Measurements from ENCODE around the gene PTPRM.

DNA sequence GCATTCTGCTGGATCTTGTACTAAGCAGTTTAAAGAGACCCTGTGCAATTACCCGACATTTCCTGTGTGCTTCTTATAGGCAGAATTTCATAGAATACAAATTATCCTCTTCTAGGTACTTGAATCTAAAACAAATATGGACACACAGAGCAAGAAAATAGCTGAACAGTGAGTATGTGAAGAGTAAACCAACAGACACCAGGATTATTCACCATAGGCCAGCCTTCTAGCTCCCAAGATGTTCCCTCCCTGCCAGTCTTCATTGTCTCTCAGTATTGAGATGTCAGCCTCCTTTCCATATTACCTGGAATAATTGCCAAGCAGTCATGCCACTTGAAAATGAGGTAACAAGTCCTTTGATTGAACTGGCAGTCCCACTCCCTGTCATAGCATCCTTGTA lies 187.1 kb downstream of the PTPRM start:
- TF ChIP-seq ATF1 (CRISPR knock-in tag; IDR thresholded peaks at IDR 0.05): no peak
- TF ChIP-seq, protein P1, sequence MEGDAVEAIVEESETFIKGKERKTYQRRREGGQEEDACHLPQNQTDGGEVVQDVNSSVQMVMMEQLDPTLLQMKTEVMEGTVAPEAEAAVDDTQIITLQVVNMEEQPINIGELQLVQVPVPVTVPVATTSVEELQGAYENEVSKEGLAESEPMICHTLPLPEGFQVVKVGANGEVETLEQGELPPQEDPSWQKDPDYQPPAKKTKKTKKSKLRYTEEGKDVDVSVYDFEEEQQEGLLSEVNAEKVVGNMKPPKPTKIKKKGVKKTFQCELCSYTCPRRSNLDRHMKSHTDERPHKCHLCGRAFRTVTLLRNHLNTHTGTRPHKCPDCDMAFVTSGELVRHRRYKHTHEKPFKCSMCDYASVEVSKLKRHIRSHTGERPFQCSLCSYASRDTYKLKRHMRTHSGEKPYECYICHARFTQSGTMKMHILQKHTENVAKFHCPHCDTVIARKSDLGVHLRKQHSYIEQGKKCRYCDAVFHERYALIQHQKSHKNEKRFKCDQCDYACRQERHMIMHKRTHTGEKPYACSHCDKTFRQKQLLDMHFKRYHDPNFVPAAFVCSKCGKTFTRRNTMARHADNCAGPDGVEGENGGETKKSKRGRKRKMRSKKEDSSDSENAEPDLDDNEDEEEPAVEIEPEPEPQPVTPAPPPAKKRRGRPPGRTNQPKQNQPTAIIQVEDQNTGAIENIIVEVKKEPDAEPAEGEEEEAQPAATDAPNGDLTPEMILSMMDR (IDR thresholded peaks at IDR 0.05): no peak
- no peak for TF ChIP-seq NR1H2 (CRISPR knock-in tag; IDR thresholded peaks at IDR 0.05)
- TF ChIP-seq, protein P2, sequence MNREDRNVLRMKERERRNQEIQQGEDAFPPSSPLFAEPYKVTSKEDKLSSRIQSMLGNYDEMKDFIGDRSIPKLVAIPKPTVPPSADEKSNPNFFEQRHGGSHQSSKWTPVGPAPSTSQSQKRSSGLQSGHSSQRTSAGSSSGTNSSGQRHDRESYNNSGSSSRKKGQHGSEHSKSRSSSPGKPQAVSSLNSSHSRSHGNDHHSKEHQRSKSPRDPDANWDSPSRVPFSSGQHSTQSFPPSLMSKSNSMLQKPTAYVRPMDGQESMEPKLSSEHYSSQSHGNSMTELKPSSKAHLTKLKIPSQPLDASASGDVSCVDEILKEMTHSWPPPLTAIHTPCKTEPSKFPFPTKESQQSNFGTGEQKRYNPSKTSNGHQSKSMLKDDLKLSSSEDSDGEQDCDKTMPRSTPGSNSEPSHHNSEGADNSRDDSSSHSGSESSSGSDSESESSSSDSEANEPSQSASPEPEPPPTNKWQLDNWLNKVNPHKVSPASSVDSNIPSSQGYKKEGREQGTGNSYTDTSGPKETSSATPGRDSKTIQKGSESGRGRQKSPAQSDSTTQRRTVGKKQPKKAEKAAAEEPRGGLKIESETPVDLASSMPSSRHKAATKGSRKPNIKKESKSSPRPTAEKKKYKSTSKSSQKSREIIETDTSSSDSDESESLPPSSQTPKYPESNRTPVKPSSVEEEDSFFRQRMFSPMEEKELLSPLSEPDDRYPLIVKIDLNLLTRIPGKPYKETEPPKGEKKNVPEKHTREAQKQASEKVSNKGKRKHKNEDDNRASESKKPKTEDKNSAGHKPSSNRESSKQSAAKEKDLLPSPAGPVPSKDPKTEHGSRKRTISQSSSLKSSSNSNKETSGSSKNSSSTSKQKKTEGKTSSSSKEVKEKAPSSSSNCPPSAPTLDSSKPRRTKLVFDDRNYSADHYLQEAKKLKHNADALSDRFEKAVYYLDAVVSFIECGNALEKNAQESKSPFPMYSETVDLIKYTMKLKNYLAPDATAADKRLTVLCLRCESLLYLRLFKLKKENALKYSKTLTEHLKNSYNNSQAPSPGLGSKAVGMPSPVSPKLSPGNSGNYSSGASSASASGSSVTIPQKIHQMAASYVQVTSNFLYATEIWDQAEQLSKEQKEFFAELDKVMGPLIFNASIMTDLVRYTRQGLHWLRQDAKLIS (CRISPR knock-in tag; IDR thresholded peaks at IDR 0.05; ENCODE audit: borderline replicate concordance): no peak
- TF ChIP-seq NFYB (CRISPR knock-in tag; conservative IDR thresholded peaks at IDR 0.05; ENCODE audit: low read depth): no peak
- TF ChIP-seq, protein P3, sequence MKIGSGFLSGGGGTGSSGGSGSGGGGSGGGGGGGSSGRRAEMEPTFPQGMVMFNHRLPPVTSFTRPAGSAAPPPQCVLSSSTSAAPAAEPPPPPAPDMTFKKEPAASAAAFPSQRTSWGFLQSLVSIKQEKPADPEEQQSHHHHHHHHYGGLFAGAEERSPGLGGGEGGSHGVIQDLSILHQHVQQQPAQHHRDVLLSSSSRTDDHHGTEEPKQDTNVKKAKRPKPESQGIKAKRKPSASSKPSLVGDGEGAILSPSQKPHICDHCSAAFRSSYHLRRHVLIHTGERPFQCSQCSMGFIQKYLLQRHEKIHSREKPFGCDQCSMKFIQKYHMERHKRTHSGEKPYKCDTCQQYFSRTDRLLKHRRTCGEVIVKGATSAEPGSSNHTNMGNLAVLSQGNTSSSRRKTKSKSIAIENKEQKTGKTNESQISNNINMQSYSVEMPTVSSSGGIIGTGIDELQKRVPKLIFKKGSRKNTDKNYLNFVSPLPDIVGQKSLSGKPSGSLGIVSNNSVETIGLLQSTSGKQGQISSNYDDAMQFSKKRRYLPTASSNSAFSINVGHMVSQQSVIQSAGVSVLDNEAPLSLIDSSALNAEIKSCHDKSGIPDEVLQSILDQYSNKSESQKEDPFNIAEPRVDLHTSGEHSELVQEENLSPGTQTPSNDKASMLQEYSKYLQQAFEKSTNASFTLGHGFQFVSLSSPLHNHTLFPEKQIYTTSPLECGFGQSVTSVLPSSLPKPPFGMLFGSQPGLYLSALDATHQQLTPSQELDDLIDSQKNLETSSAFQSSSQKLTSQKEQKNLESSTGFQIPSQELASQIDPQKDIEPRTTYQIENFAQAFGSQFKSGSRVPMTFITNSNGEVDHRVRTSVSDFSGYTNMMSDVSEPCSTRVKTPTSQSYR (CRISPR knock-in tag; IDR thresholded peaks at IDR 0.05): no peak
- no peak for TF ChIP-seq RELA (CRISPR knock-in tag; IDR thresholded peaks at IDR 0.05; ENCODE audit: borderline replicate concordance)
- no peak for TF ChIP-seq TEAD4 (CRISPR knock-in tag; IDR thresholded peaks at IDR 0.05)
- TF ChIP-seq, protein P4, sequence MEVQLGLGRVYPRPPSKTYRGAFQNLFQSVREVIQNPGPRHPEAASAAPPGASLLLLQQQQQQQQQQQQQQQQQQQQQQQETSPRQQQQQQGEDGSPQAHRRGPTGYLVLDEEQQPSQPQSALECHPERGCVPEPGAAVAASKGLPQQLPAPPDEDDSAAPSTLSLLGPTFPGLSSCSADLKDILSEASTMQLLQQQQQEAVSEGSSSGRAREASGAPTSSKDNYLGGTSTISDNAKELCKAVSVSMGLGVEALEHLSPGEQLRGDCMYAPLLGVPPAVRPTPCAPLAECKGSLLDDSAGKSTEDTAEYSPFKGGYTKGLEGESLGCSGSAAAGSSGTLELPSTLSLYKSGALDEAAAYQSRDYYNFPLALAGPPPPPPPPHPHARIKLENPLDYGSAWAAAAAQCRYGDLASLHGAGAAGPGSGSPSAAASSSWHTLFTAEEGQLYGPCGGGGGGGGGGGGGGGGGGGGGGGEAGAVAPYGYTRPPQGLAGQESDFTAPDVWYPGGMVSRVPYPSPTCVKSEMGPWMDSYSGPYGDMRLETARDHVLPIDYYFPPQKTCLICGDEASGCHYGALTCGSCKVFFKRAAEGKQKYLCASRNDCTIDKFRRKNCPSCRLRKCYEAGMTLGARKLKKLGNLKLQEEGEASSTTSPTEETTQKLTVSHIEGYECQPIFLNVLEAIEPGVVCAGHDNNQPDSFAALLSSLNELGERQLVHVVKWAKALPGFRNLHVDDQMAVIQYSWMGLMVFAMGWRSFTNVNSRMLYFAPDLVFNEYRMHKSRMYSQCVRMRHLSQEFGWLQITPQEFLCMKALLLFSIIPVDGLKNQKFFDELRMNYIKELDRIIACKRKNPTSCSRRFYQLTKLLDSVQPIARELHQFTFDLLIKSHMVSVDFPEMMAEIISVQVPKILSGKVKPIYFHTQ (CRISPR knock-in tag; IDR thresholded peaks at IDR 0.05): no peak
